Vagina (tissue), 2 donors: ENCODE measurements around the gene PIK3R6. TPM values are rescaled to one million over a fixed set of nuclear protein-coding genes. Genes with fewer than 3 reads are reported as not detected.

Experiments
- DNase-seq, 2 donors: peaks; one replicate each; pipeline ENCODE4 v3.0.0-alpha.2; 2017; ENCODE audit errors: extremely low spot score in 2 of 2
- H3K27ac ChIP-seq: fragments of 200-600 bp; sonication (generic); one replicate; pipeline ENCODE4 v1.5.1; 2019
- H3K27me3 ChIP-seq: fragments of 200-600 bp; sonication (generic); one replicate; pipeline ENCODE4 v1.5.1; 2019
- H3K36me3 ChIP-seq, 2 donors: fragments of 200-600 bp; sonication (generic); one replicate each; pipeline ENCODE4 v1.5.1; 2017 to 2019
- H3K4me1 ChIP-seq: fragments of 200-600 bp; sonication (generic); one replicate; pipeline ENCODE4 v1.5.1; 2019
- H3K4me3 ChIP-seq, 2 donors: fragments of 200-600 bp; sonication (generic); 1 replicate in 1 of 2; 2 replicates in 1 of 2; pipeline ENCODE4 v1.5.1; 2016 to 2019
- H3K9me3 ChIP-seq: fragments of 200-600 bp; sonication (generic); one replicate; pipeline ENCODE4 v1.5.1; 2019
- CTCF ChIP-seq, 3 experiments: fragments of 450-650 bp in 2 of 3; fragments of 200-600 bp in 1 of 3; sonication (generic) in 1 of 3; IDR thresholded peaks; one replicate each; pipeline ENCODE4 v1.5.1; 2017 to 2019; ENCODE audit warnings: antibody characterized with exemption in 3 of 3, mild to moderate bottlenecking in 2 of 3, moderate library complexity in 2 of 3
- POLR2A ChIP-seq, 2 donors: fragments of 450-650 bp; IDR thresholded peaks; one replicate each; pipeline ENCODE4 v1.6.1; 2017; ENCODE audit warnings: antibody characterized with exemption in 2 of 2, mild to moderate bottlenecking in 2 of 2, moderate library complexity in 2 of 2
- POLR2AphosphoS5 ChIP-seq, 2 donors: sonication (generic); formaldehyde crosslinking; IDR thresholded peaks; one replicate each; pipeline ENCODE4 v1.9.0; 2017; ENCODE audit warnings: antibody characterized with exemption in 2 of 2, mild to moderate bottlenecking in 2 of 2, low read depth in 1 of 2; ENCODE audit not compliant: insufficient read depth in 1 of 2
- intact Hi-C: fragments of 100-400 bp; cut with DNase I; formaldehyde crosslinking; loops from one replicate; pipeline ENCODE4 v1.15.1; 2023
- total RNA-seq: library from RNA; depleted of rRNA; stranded (reverse); fragments of >200 nt; gene quantifications from one replicate; pipeline ENCODE4 v1.2.3, GENCODE V29; 2016

Gene PIK3R6
- total RNA-seq, 1 donor from 2014 or later = 3.2 TPM

DNA sequence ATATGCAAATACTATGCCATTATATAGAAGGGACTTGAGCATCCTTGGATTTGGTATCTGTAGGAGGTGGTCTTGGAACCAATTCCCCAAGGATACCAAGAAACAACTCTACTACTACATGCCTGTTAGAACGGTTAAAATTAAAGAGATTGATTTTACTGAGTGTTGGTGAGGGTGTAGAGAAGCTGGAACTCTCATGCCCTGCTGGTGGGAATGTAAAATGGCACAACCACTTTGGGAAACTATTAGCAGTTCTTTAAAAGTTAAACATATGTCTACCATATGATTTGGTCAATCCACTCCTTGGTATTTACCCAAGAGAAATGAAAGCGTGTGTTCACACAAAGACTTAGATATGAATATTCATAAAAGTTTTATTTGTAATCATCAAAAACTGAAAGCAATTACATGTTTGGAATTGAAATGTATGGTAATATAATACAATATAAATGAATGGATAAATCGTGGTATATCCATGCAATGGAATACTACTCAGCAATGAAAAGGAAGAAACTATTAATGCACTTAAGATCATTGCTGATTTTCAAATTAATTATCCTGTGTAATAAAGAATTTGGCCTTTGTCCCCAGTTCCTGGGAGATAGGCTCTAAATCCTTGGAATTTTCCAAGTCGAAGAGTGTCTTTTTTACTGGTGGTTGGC lies 76.1 kb downstream of the PIK3R6 start:
- H3K4me3 ChIP-seq = no peak overlapping the region
- intact Hi-C loops = no loop called here
- no peak overlapping the region for H3K27ac ChIP-seq
- TF ChIP-seq POLR2A (IDR thresholded peaks at IDR 0.05) = no peak
- TF ChIP-seq CTCF (IDR thresholded peaks at IDR 0.05) = no peak
- no peak for TF ChIP-seq POLR2AphosphoS5 (IDR thresholded peaks at IDR 0.05; ENCODE audit: insufficient read depth in 1 of 2, low read depth in 1 of 2)
- H3K9me3 ChIP-seq = no peaks in the 10 kb centered on the region
- H3K27me3 ChIP-seq = no peaks in the 10 kb centered on the region
- H3K4me1 ChIP-seq = no peaks in the 10 kb centered on the region
- DNase-seq = no peak
- no peaks in the 10 kb centered on the region for H3K36me3 ChIP-seq

- H3K4me1 ChIP-seq = no peaks in the 10 kb centered on the region
- H3K36me3 ChIP-seq = no peaks in the 10 kb centered on the region
- DNase-seq = no peak
- H3K27ac ChIP-seq = no peak overlapping the region
- no peaks in the 10 kb centered on the region for H3K9me3 ChIP-seq
- H3K27me3 ChIP-seq = no peaks in the 10 kb centered on the region
- no peak for TF ChIP-seq POLR2A (IDR thresholded peaks at IDR 0.05)
- TF ChIP-seq CTCF (IDR thresholded peaks at IDR 0.05) = no peak
- TF ChIP-seq POLR2AphosphoS5 (IDR thresholded peaks at IDR 0.05; ENCODE audit: insufficient read depth in 1 of 2, low read depth in 1 of 2) = no peak
- no peak overlapping the region for H3K4me3 ChIP-seq
- intact Hi-C loops = no loop called here
Measured at GRCh38 chr17:8789743-8790142, 77.7 kb downstream of the PIK3R6 start.

GRCh38 chr17:8788998-8789397 lies 78.5 kb downstream of the PIK3R6 start:
- no peaks in the 10 kb centered on the region for H3K9me3 ChIP-seq
- no peaks in the 10 kb centered on the region for H3K36me3 ChIP-seq
- H3K27me3 ChIP-seq = no peaks in the 10 kb centered on the region
- H3K4me3 ChIP-seq = no peak overlapping the region
- intact Hi-C loops = no loop called here
- no peak for DNase-seq
- no peak overlapping the region for H3K27ac ChIP-seq
- no peak for TF ChIP-seq CTCF (IDR thresholded peaks at IDR 0.05)
- TF ChIP-seq POLR2AphosphoS5 (IDR thresholded peaks at IDR 0.05; ENCODE audit: insufficient read depth in 1 of 2, low read depth in 1 of 2) = no peak
- TF ChIP-seq POLR2A (IDR thresholded peaks at IDR 0.05) = no peak
- H3K4me1 ChIP-seq = no peaks in the 10 kb centered on the region

- Histone ChIP-seq H3K4me1 (no peaks in the 10 kb centered on the region), H3K9me3 (no peaks in the 10 kb centered on the region), H3K27ac (no peak overlapping the region), H3K36me3 (no peaks in the 10 kb centered on the region), H3K27me3 (no peaks in the 10 kb centered on the region), H3K4me3 (no peak overlapping the region)
- intact Hi-C loops = no loop called here
- peak; percentile 44 to 70 (median 60) for TF ChIP-seq CTCF (IDR thresholded peaks at IDR 0.05)
- no peak for TF ChIP-seq POLR2A (IDR thresholded peaks at IDR 0.05)
- peak in 1 of 2 donors; percentile 86 for DNase-seq
Measured at GRCh38 chr17:8785547-8786413, 81.7 kb downstream of the PIK3R6 start.

- Histone ChIP-seq H3K27ac (no peak overlapping the region), H3K4me3 (no peak overlapping the region), H3K36me3 (no peaks in the 10 kb centered on the region), H3K4me1 (no peaks in the 10 kb centered on the region), H3K9me3 (no peaks in the 10 kb centered on the region), H3K27me3 (no peaks in the 10 kb centered on the region)
- intact Hi-C loops = no loop called here
- DNase-seq = no peak
- TF ChIP-seq CTCF (IDR thresholded peaks at IDR 0.05) = no peak
- no peak for TF ChIP-seq POLR2A (IDR thresholded peaks at IDR 0.05)
- TF ChIP-seq POLR2AphosphoS5 (IDR thresholded peaks at IDR 0.05; ENCODE audit: insufficient read depth in 1 of 2, low read depth in 1 of 2) = no peak
Measured at GRCh38 chr17:8782176-8782575, 85.3 kb downstream of the PIK3R6 start.
